H9 (cell line): ENCODE results near the gene SEC22A. TPM values are rescaled to one million over a fixed set of nuclear protein-coding genes. Genes with fewer than 3 reads are reported as not detected.

Experiments used
- DNase-seq: peaks from one replicate; pipeline ENCODE4 v3.0.0-alpha.2; 2017
- H2AFZ ChIP-seq: one replicate; pipeline ENCODE4 v1.6.1; 2013; ENCODE audit warnings: mild to moderate bottlenecking, low read length, control low read depth, moderate library complexity
- H2AK5ac ChIP-seq: 2 replicates; pipeline ENCODE4 v1.6.1; 2013; ENCODE audit warnings: low read length, control low read depth, mixed read lengths; ENCODE audit not compliant: insufficient read length
- H2BK120ac ChIP-seq: one replicate; pipeline ENCODE4 v1.6.1; 2013; ENCODE audit warnings: low read depth, mild to moderate bottlenecking, low read length, control low read depth, inconsistent platforms; ENCODE audit not compliant: poor library complexity, severe bottlenecking
- H2BK12ac ChIP-seq: 2 replicates; pipeline ENCODE4 v1.6.1; 2013; ENCODE audit warnings: low read length, control low read depth, mixed read lengths, low read depth; ENCODE audit not compliant: insufficient read length
- H2BK15ac ChIP-seq: 2 replicates; pipeline ENCODE4 v1.6.1; 2013; ENCODE audit warnings: low read depth, low read length, control low read depth
- H2BK20ac ChIP-seq: one replicate; pipeline ENCODE4 v1.6.1; 2013; ENCODE audit warnings: low read depth, mild to moderate bottlenecking, low read length, control low read depth, inconsistent platforms; ENCODE audit not compliant: poor library complexity, severe bottlenecking
- H2BK5ac ChIP-seq: 2 replicates; pipeline ENCODE4 v1.6.1; 2013; ENCODE audit warnings: low read length, control low read depth, mixed read lengths; ENCODE audit not compliant: insufficient read length
- H3K14ac ChIP-seq: 2 replicates; pipeline ENCODE4 v1.6.1; 2013; ENCODE audit warnings: low read length, control low read depth; ENCODE audit not compliant: insufficient read depth
- H3K18ac ChIP-seq: 2 replicates; pipeline ENCODE4 v1.6.1; 2013; ENCODE audit warnings: low read depth, mild to moderate bottlenecking, mixed read lengths, low read length, control low read depth; ENCODE audit not compliant: insufficient read length
- H3K23ac ChIP-seq: 2 replicates; pipeline ENCODE4 v1.6.1; 2013; ENCODE audit warnings: low read length, control low read depth, mixed read lengths, low read depth; ENCODE audit not compliant: insufficient read length
- H3K23me2 ChIP-seq: 2 replicates; pipeline ENCODE4 v1.6.1; 2013; ENCODE audit warnings: low read depth, mild to moderate bottlenecking, mixed read lengths, low read length, control low read depth; ENCODE audit not compliant: insufficient read length, poor library complexity, severe bottlenecking
- H3K27ac ChIP-seq: 2 replicates; pipeline ENCODE4 v1.5.1; 2013; ENCODE audit warnings: low read length, control low read depth, mixed read lengths, low read depth; ENCODE audit not compliant: insufficient read length
- H3K27me3 ChIP-seq: 2 replicates; pipeline ENCODE4 v1.6.1; 2013; ENCODE audit warnings: low read length, control low read depth, inconsistent platforms; ENCODE audit not compliant: insufficient read depth
- H3K4ac ChIP-seq: 2 replicates; pipeline ENCODE4 v1.6.1; 2013; ENCODE audit warnings: low read depth, mild to moderate bottlenecking, control low read depth, inconsistent platforms, low read length, moderate library complexity
- H3K4me1 ChIP-seq: 2 replicates; pipeline ENCODE4 v1.6.1; 2013; ENCODE audit warnings: low read length, control low read depth, inconsistent platforms; ENCODE audit not compliant: insufficient read depth
- H3K4me2 ChIP-seq: 2 replicates; pipeline ENCODE4 v1.6.1; 2013; ENCODE audit warnings: low read length, control low read depth, mixed read lengths; ENCODE audit not compliant: insufficient read length, insufficient read depth
- H3K56ac ChIP-seq: 2 replicates; pipeline ENCODE4 v1.6.1; 2013; ENCODE audit warnings: low read depth, mild to moderate bottlenecking, mixed read lengths, low read length, control low read depth; ENCODE audit not compliant: insufficient read length
- H3K79me1 ChIP-seq: 2 replicates; pipeline ENCODE4 v1.6.1; 2013; ENCODE audit warnings: low read depth, mild to moderate bottlenecking, moderate library complexity, low read length, control low read depth, inconsistent platforms; ENCODE audit not compliant: insufficient read depth, poor library complexity, severe bottlenecking
- H3K79me2 ChIP-seq: 2 replicates; pipeline ENCODE4 v1.6.1; 2013; ENCODE audit warnings: low read length, control low read depth, inconsistent platforms; ENCODE audit not compliant: insufficient read depth
- H3K9ac ChIP-seq: 2 replicates; pipeline ENCODE4 v1.6.1; 2013; ENCODE audit warnings: low read length, control low read depth, mixed read lengths; ENCODE audit not compliant: insufficient read length; ENCODE audit errors: extremely low read depth
- H3K9me3 ChIP-seq: one replicate; pipeline ENCODE4 v1.6.1; 2013; ENCODE audit warnings: low read depth, low read length, inconsistent platforms; ENCODE audit not compliant: control insufficient read depth
- H3T11ph ChIP-seq: one replicate; pipeline ENCODE4 v1.6.1; 2013; ENCODE audit warnings: mild to moderate bottlenecking, low read length, control low read depth, inconsistent platforms
- H4K20me1 ChIP-seq: one replicate; pipeline ENCODE4 v1.6.1; 2013; ENCODE audit not compliant: control insufficient read depth, insufficient read length, insufficient read depth
- H4K5ac ChIP-seq: 2 replicates; pipeline ENCODE4 v1.6.1; 2013; ENCODE audit warnings: low read depth, mild to moderate bottlenecking, mixed read lengths, low read length, control low read depth; ENCODE audit not compliant: insufficient read length
- H4K8ac ChIP-seq: replicated peaks from 2 replicates; pipeline ENCODE4 v1.6.1; 2013; ENCODE audit warnings: low read length, control low read depth, mixed read lengths, low read depth; ENCODE audit not compliant: insufficient read length
- H4K91ac ChIP-seq: 2 replicates; pipeline ENCODE4 v1.6.1; 2013; ENCODE audit warnings: low read depth, mild to moderate bottlenecking, moderate library complexity, mixed read lengths, low read length, control low read depth; ENCODE audit not compliant: insufficient read length
- H3K27ac Mint-ChIP-seq, 3 experiments: 2 replicates in 2 of 3; 3 replicates in 1 of 3; pipeline ENCODE4 v1.8.0; 2020 to 2021; ENCODE audit warnings: mixed read lengths in 3 of 3, mild to moderate bottlenecking in 1 of 3, moderate library complexity in 1 of 3
- H3K27me3 Mint-ChIP-seq: 2 replicates; pipeline ENCODE4 v1.8.0; 2021; ENCODE audit warnings: low read depth, mild to moderate bottlenecking, moderate library complexity, mixed read lengths
- H3K36me3 Mint-ChIP-seq, 3 experiments: 2 replicates in 2 of 3; 3 replicates in 1 of 3; pipeline ENCODE4 v1.8.0; 2020 to 2021; ENCODE audit warnings: low read depth in 3 of 3, mixed read lengths in 3 of 3; ENCODE audit not compliant: insufficient read depth in 1 of 3
- H3K4me1 Mint-ChIP-seq, 2 experiments: 2 replicates each; pipeline ENCODE4 v1.8.0; 2020; ENCODE audit warnings: mixed read lengths in 2 of 2
- H3K4me3 Mint-ChIP-seq, 2 experiments: 2 replicates in 1 of 2; 3 replicates in 1 of 2; pipeline ENCODE4 v1.8.0; 2020 to 2021; ENCODE audit warnings: mild to moderate bottlenecking in 2 of 2, mixed read lengths in 2 of 2, moderate library complexity in 1 of 2
- H3K9me3 Mint-ChIP-seq, 2 experiments: 2 replicates in 1 of 2; 3 replicates in 1 of 2; pipeline ENCODE4 v1.8.0; 2020; ENCODE audit warnings: mild to moderate bottlenecking in 2 of 2, mixed read lengths in 2 of 2, moderate library complexity in 1 of 2
- WGBS: extraction: QIAGEN DNeasy Blood & Tissue Kit; methylation state at CpG from one replicate; pipeline ENCODE4 v1.1.7; 2013; ENCODE audit warnings: missing lambda C conversion rate, low lambda C conversion rate, mixed read lengths; ENCODE audit not compliant: insufficient read length; ENCODE audit errors: extremely low coverage; 5-methylcytosine and 5-hydroxymethylcytosine counted together
- total RNA-seq: library from RNA; stranded (reverse); gene quantifications from 2 replicates; pipeline ENCODE4 v1.2.1, GENCODE V29; 2021
- TF ChIP-seq, protein P1 (sequence below): fragments of 200-600 bp; sonication (generic); conservative IDR thresholded peaks from 3 replicates; pipeline ENCODE4 v1.8.0; 2021; ENCODE audit warnings: antibody characterized with exemption, mild to moderate bottlenecking

Gene SEC22A
- total RNA-seq, 1 experiment from 2014 or later = 9.9 TPM

DNA sequence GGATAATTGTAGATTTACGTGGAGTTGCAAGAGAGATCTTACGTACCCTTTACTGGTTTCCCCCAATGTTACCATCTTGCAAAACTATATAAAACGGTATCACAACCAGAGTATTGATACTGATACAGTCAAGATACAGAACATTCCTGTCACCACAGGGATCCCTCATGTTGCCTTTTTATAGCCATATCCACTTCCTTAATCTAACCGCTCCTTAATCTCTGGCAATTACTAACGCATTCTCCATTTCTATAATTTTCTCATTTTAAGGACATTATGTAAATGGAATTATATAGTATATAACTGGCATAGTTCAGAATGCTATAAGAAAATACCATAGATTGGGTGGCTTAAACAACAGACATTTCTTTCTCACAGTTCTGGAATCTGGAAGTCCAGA, 61.1 kb downstream of the SEC22A start:
- H3K79me1 ChIP-seq = no peaks in the 10 kb centered on the region
- no peak overlapping the region for H3K4ac ChIP-seq
- H3K27me3 ChIP-seq = no peaks in the 10 kb centered on the region
- TF ChIP-seq, protein P1, sequence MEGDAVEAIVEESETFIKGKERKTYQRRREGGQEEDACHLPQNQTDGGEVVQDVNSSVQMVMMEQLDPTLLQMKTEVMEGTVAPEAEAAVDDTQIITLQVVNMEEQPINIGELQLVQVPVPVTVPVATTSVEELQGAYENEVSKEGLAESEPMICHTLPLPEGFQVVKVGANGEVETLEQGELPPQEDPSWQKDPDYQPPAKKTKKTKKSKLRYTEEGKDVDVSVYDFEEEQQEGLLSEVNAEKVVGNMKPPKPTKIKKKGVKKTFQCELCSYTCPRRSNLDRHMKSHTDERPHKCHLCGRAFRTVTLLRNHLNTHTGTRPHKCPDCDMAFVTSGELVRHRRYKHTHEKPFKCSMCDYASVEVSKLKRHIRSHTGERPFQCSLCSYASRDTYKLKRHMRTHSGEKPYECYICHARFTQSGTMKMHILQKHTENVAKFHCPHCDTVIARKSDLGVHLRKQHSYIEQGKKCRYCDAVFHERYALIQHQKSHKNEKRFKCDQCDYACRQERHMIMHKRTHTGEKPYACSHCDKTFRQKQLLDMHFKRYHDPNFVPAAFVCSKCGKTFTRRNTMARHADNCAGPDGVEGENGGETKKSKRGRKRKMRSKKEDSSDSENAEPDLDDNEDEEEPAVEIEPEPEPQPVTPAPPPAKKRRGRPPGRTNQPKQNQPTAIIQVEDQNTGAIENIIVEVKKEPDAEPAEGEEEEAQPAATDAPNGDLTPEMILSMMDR = no peak
- no peak overlapping the region for H4K5ac ChIP-seq
- no peak overlapping the region for H3K18ac ChIP-seq
- WGBS = 100% methylated on average over 2 of the region's 5 CpGs
- H2BK5ac ChIP-seq = no peak overlapping the region
- Mint-ChIP-seq H3K4me1 (peaks cover 0 to 3% of the 10 kb centered on the region in 2 experiments; a peak in 1 of 4 replicates), H3K27me3 (no peaks in the 10 kb centered on the region), H3K27ac (no peak overlapping the region), H3K4me3 (no peak overlapping the region), H3K36me3 (peaks cover 4 to 21% (median 9%) of the 10 kb centered on the region in 3 experiments; a peak in 4 of 7 replicates), H3K9me3 (no peaks in the 10 kb centered on the region; a peak in 1 of 5 replicates)
- no peak overlapping the region for H3K23ac ChIP-seq
- H2AFZ ChIP-seq = no peak overlapping the region
- no peak overlapping the region for H2BK15ac ChIP-seq
- no peaks in the 10 kb centered on the region for H3K23me2 ChIP-seq
- H2BK12ac ChIP-seq = no peak overlapping the region
- H3K9ac ChIP-seq = no peak overlapping the region
- H3K4me1 ChIP-seq = no peaks in the 10 kb centered on the region; the same call in 1 of the 2 replicates
- H2BK20ac ChIP-seq = no peak overlapping the region
- H3K56ac ChIP-seq = no peak overlapping the region
- H3K4me2 ChIP-seq = no peak overlapping the region
- H2AK5ac ChIP-seq = no peak overlapping the region
- H3K79me2 ChIP-seq = no peaks in the 10 kb centered on the region
- no peak overlapping the region for H4K8ac ChIP-seq
- H3K27ac ChIP-seq = no peak overlapping the region
- no peaks in the 10 kb centered on the region for H3K9me3 ChIP-seq
- H2BK120ac ChIP-seq = no peak overlapping the region
- no peaks in the 10 kb centered on the region for H4K20me1 ChIP-seq
- DNase-seq = no peak
- H4K91ac ChIP-seq = no peak overlapping the region
- H3K14ac ChIP-seq = no peak overlapping the region
- no peak overlapping the region for H3T11ph ChIP-seq
